ENCODE results near the gene GPATCH8.

The GPATCH8 gene

DNA sequence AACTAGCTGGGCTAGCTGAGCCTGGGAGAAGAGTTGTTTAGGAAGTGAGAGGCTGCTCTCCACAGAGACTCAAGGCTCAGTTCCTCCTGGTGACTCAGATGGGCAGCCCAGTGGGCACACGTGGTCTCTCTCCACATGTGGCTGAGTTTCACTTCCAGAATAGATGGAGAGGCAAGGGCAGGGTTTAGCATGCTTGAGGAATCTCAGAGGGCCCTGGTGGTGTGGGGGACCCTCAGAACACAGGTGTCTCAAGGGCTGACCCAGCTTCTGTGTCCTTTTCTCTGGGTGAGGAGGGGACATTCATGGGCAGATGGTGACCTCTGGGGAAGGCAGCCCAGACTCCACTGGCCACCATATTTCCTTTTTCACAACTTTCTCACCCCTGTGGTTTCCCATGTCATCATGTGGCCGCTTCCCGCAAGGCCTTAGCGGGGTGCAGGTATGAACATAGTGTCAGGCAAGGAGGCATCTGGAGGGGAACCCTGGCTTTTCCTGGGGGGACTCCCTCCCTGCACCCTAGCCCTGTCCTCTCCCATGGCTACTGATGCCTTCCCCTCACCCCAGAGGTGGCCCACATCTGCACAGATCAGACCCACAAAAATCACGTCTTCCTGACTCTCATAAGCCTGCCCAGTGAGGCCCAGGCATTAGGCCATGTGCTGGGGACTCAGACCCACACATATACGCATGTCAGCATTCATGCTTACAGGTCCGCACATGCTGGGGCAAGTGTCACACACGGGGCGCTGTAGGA, 154.8 kb downstream of the GPATCH8 start:
- TF ChIP-seq RAD21 (IDR thresholded peaks at IDR 0.05; ENCODE audit: low read depth) (no peak), ZBTB7A (IDR thresholded peaks at IDR 0.05; ENCODE audit: low read depth) (no peak), USF1 (IDR thresholded peaks at IDR 0.05) (no peak), FOXM1 (IDR thresholded peaks at IDR 0.05; ENCODE audit: borderline replicate concordance, low read depth) (no peak), YY1 (IDR thresholded peaks at IDR 0.05; ENCODE audit: low read depth) (no peak), NFIC (IDR thresholded peaks at IDR 0.05) (no peak)

Data from Ishikawa (cell line).